Measurements from ENCODE around the gene GLDN. TPM values are rescaled to one million over a fixed set of nuclear protein-coding genes. Genes with fewer than 3 reads are reported as not detected.

Gene GLDN
- total RNA-seq, 1 experiment from 2014 or later: 0.15 TPM

GRCh38 chr15:51318382-51319150 lies 22.9 kb upstream of the GLDN start:
- H3K27ac ChIP-seq (ENCODE audit: low read length): no peak overlapping the region
- CTCF ChIA-PET: no interaction called here
- H3F3A ChIP-seq (ENCODE audit: low read length, unreplicated experiment): no peaks in the 10 kb centered on the region
- H3K27me3 ChIP-seq (ENCODE audit: low read length): no peaks in the 10 kb centered on the region
- H3K4me1 ChIP-seq (ENCODE audit: insufficient read depth, low read length): no peaks in the 10 kb centered on the region
- POLR2A ChIA-PET (ENCODE audit: unreplicated experiment): interaction anchor here (0.5 kb wide), 1 partner anchor 14 kb away, joined by 4 read pairs; no protein-coding TSS in a partner anchor
- H2AFZ ChIP-seq (ENCODE audit: low read length): no peak overlapping the region
- ATAC-seq (no peak), DNase-seq (no peak)
- H3K9ac ChIP-seq (ENCODE audit: low read length): no peak overlapping the region
- no peaks in the 10 kb centered on the region for H3K9me2 ChIP-seq (replicated peaks; ENCODE audit: low read length)
- TF ChIP-seq EZH2 (IDR thresholded peaks at IDR 0.05; ENCODE audit: low read length, unreplicated experiment) (no peak), CTCF (conservative IDR thresholded peaks at IDR 0.05; ENCODE audit: low read depth, low read length) (no peak), EZH2phosphoT487 (IDR thresholded peaks at IDR 0.05; ENCODE audit: borderline replicate concordance, low read length) (no peak)
- H3K4me2 ChIP-seq (ENCODE audit: low read length): no peak overlapping the region
- BruUV-seq (replicated peaks): no TSS peak
- no peaks in the 10 kb centered on the region for H3K9me3 ChIP-seq (ENCODE audit: low read length)
- intact Hi-C loops (cut with micrococcal nuclease): no loop called here
- H3K4me3 ChIP-seq (ENCODE audit: low read length): no peak overlapping the region
- no peaks in the 10 kb centered on the region for H4K20me1 ChIP-seq (ENCODE audit: low read length)
- no peaks in the 10 kb centered on the region for H3K36me3 ChIP-seq (ENCODE audit: low read depth, low read length)
- H3K79me2 ChIP-seq (ENCODE audit: low read length): no peaks in the 10 kb centered on the region

- no peak for TF ChIP-seq EZH2 (IDR thresholded peaks at IDR 0.05; ENCODE audit: low read length, unreplicated experiment)
- TF ChIP-seq EZH2phosphoT487 (IDR thresholded peaks at IDR 0.05; ENCODE audit: borderline replicate concordance, low read length): no peak
- TF ChIP-seq CTCF (conservative IDR thresholded peaks at IDR 0.05; ENCODE audit: low read depth, low read length): no peak
- Histone ChIP-seq H3K9me2 (replicated peaks; ENCODE audit: low read length) (no peaks in the 10 kb centered on the region), H3K27ac (ENCODE audit: low read length) (no peak overlapping the region), H3K9me3 (ENCODE audit: low read length) (no peaks in the 10 kb centered on the region), H3F3A (ENCODE audit: low read length, unreplicated experiment) (no peaks in the 10 kb centered on the region), H3K4me1 (ENCODE audit: insufficient read depth, low read length) (no peaks in the 10 kb centered on the region), H4K20me1 (ENCODE audit: low read length) (no peaks in the 10 kb centered on the region), H2AFZ (ENCODE audit: low read length) (no peak overlapping the region), H3K79me2 (ENCODE audit: low read length) (no peaks in the 10 kb centered on the region), H3K36me3 (ENCODE audit: low read depth, low read length) (no peaks in the 10 kb centered on the region), H3K27me3 (ENCODE audit: low read length) (no peaks in the 10 kb centered on the region), H3K4me2 (ENCODE audit: low read length) (no peak overlapping the region), H3K9ac (ENCODE audit: low read length) (no peak overlapping the region), H3K4me3 (ENCODE audit: low read length) (no peak overlapping the region)
- no TSS peak for BruUV-seq (replicated peaks)
- no peak for ATAC-seq
- POLR2A ChIA-PET (ENCODE audit: unreplicated experiment): no interaction called here
- no peak for DNase-seq
- intact Hi-C loops (cut with micrococcal nuclease): no loop called here
- CTCF ChIA-PET: no interaction called here
Observed at GRCh38 chr15:51319539-51319938, 21.9 kb upstream of the GLDN start.

GRCh38 chr15:51320843-51321242 lies 20.6 kb upstream of the GLDN start:
- Histone ChIP-seq H3K4me1 (ENCODE audit: insufficient read depth, low read length) (no peaks in the 10 kb centered on the region), H3K4me3 (ENCODE audit: low read length) (no peak overlapping the region), H4K20me1 (ENCODE audit: low read length) (no peaks in the 10 kb centered on the region), H2AFZ (ENCODE audit: low read length) (no peak overlapping the region), H3K27me3 (ENCODE audit: low read length) (no peaks in the 10 kb centered on the region), H3K9ac (ENCODE audit: low read length) (no peak overlapping the region), H3F3A (ENCODE audit: low read length, unreplicated experiment) (no peaks in the 10 kb centered on the region), H3K4me2 (ENCODE audit: low read length) (no peak overlapping the region), H3K9me2 (replicated peaks; ENCODE audit: low read length) (no peaks in the 10 kb centered on the region), H3K9me3 (ENCODE audit: low read length) (no peaks in the 10 kb centered on the region), H3K36me3 (ENCODE audit: low read depth, low read length) (no peaks in the 10 kb centered on the region), H3K79me2 (ENCODE audit: low read length) (no peaks in the 10 kb centered on the region), H3K27ac (ENCODE audit: low read length) (no peak overlapping the region)
- ChIA-PET POLR2A (ENCODE audit: unreplicated experiment) (no interaction called here), CTCF (no interaction called here)
- DNase-seq (no peak), ATAC-seq (no peak)
- BruUV-seq (replicated peaks): no TSS peak
- intact Hi-C loops (cut with micrococcal nuclease): no loop called here
- TF ChIP-seq EZH2phosphoT487 (IDR thresholded peaks at IDR 0.05; ENCODE audit: borderline replicate concordance, low read length) (no peak), CTCF (conservative IDR thresholded peaks at IDR 0.05; ENCODE audit: low read depth, low read length) (no peak), EZH2 (IDR thresholded peaks at IDR 0.05; ENCODE audit: low read length, unreplicated experiment) (no peak)
